GM19468 (cell line): ENCODE data around the gene PHKG1.
"Not testable (repeated sequence)": the region's sequence is repeated elsewhere in the genome, so short reads cannot be mapped to it uniquely, and the experiment has no call there.

Experiments
- ATAC-seq: cut with Tn5 transposase; IDR thresholded peaks from one replicate; pipeline ENCODE4 v1.9.1; 2021; ENCODE audit warnings: mild to moderate bottlenecking, moderate library complexity, moderate number of reproducible peaks; ENCODE audit not compliant: unreplicated experiment; ENCODE audit errors: extremely low read depth

The PHKG1 gene

GRCh38 chr7:56086761-56087160 lies 6.0 kb downstream of the PHKG1 start:
- no peak for ATAC-seq

- no peak for ATAC-seq
Observed at GRCh38 chr7:56083150-56083785, 9.5 kb downstream of the PHKG1 start.

- no peak for ATAC-seq
Observed at GRCh38 chr7:56081626-56082340, 11.0 kb downstream of the PHKG1 start.

- not testable (repeated sequence) for ATAC-seq
Observed at GRCh38 chr7:56080726-56081435, 11.9 kb downstream of the PHKG1 start.

- no peak for ATAC-seq
Observed at GRCh38 chr7:56079450-56080185, 13.1 kb downstream of the PHKG1 start.

GRCh38 chr7:56078196-56078595 lies 14.6 kb downstream of the PHKG1 start:
- ATAC-seq: no peak

GRCh38 chr7:56077681-56078080 lies 15.1 kb downstream of the PHKG1 start:
- ATAC-seq: no peak

GRCh38 chr7:56074371-56074791 lies 18.4 kb downstream of the PHKG1 start:
- peak; percentile 84 for ATAC-seq

GRCh38 chr7:56066376-56066775 lies 26.4 kb downstream of the PHKG1 start:
- not testable (repeated sequence) for ATAC-seq

GRCh38 chr7:56063882-56064625 lies 28.7 kb downstream of the PHKG1 start, which contains the start of gene SUMF2:
Gene SUMF2, plus strand, starts transcription at chr7:56064286. Its CDS starts 26 bp downstream, at chr7:56064312.
- peak; percentile 80 for ATAC-seq

- no peak for ATAC-seq
Observed at GRCh38 chr7:56063500-56063881, 29.3 kb downstream of the PHKG1 start.

GRCh38 chr7:56062382-56062781 lies 30.4 kb downstream of the PHKG1 start:
- no peak for ATAC-seq

- no peak for ATAC-seq
Observed at GRCh38 chr7:56053993-56054392, 38.8 kb downstream of the PHKG1 start.

GRCh38 chr7:56053379-56053778 lies 39.4 kb downstream of the PHKG1 start:
- no peak for ATAC-seq

GRCh38 chr7:56051339-56052191 lies 41.2 kb downstream of the PHKG1 start, which contains the start of the genes CCT6A and PSPH:
Gene CCT6A, plus strand, starts transcription at chr7:56051765. Its CDS starts 84 bp downstream, at chr7:56051849.
Gene PSPH, minus strand, starts transcription at chr7:56051444. Its CDS starts 30,232 bp downstream, at chr7:56021212.
- ATAC-seq: peak; percentile 95

- no peak for ATAC-seq
Observed at GRCh38 chr7:56051053-56051338, 41.8 kb downstream of the PHKG1 start.

- ATAC-seq: not testable (repeated sequence)
Observed at GRCh38 chr7:56048763-56049162, 44.0 kb downstream of the PHKG1 start.

GRCh38 chr7:56048245-56048644 lies 44.5 kb downstream of the PHKG1 start:
- no peak for ATAC-seq
